ENCODE data around the gene THOP1.
A peak's percentile ranks its signal among the peaks of the same experiment; 100 is the strongest.
"Not testable (repeated sequence)": the region's sequence is repeated elsewhere in the genome, so short reads cannot be mapped to it uniquely, and the experiment has no call there.

THOP1 gene

GRCh38 chr19:2817237-2817829 lies 32.0 kb downstream of the THOP1 start:
- DNase-seq (ENCODE audit: low read depth in 2 of 2), result not testable (repeated sequence)

GRCh38 chr19:2819540-2820111 lies 34.3 kb downstream of the THOP1 start, which contains the start of gene ZNF554:
Gene ZNF554, plus strand, starts transcription at chr19:2819868. Its CDS starts 204 bp downstream, at chr19:2820072.
- peak; percentile 99 for DNase-seq (ENCODE audit: low read depth in 2 of 2)

- no peak for DNase-seq (ENCODE audit: low read depth in 2 of 2)
Measured at GRCh38 chr19:2820112-2820702, 34.9 kb downstream of the THOP1 start.

GRCh38 chr19:2822846-2823245 lies 37.5 kb downstream of the THOP1 start:
- DNase-seq (ENCODE audit: low read depth in 2 of 2), result no peak

GRCh38 chr19:2823646-2824045 lies 38.3 kb downstream of the THOP1 start:
- no peak for DNase-seq (ENCODE audit: low read depth in 2 of 2)

- no peak for DNase-seq (ENCODE audit: low read depth in 2 of 2)
Measured at GRCh38 chr19:2824129-2824528, 38.8 kb downstream of the THOP1 start.

- no peak for DNase-seq (ENCODE audit: low read depth in 2 of 2)
Measured at GRCh38 chr19:2827022-2827421, 41.7 kb downstream of the THOP1 start.

GRCh38 chr19:2827840-2828489 lies 42.7 kb downstream of the THOP1 start:
- DNase-seq (ENCODE audit: low read depth in 2 of 2), result no peak

- DNase-seq (ENCODE audit: low read depth in 2 of 2), result no peak
Measured at GRCh38 chr19:2834294-2834871, 49.1 kb downstream of the THOP1 start.

- no peak for DNase-seq (ENCODE audit: low read depth in 2 of 2)
Measured at GRCh38 chr19:2837430-2837829, 52.1 kb downstream of the THOP1 start.

- DNase-seq (ENCODE audit: low read depth in 2 of 2), result peak; percentile 95 to 99
Measured at GRCh38 chr19:2840794-2841791, 55.8 kb downstream of the THOP1 start, which contains the start of gene ZNF555. Gene ZNF555, plus strand, starts transcription at chr19:2841475. Its CDS starts 98 bp downstream, at chr19:2841573.

- DNase-seq (ENCODE audit: low read depth in 2 of 2), result no peak
Measured at GRCh38 chr19:2841855-2842574, 56.7 kb downstream of the THOP1 start.

- no peak for DNase-seq (ENCODE audit: low read depth in 2 of 2)
Measured at GRCh38 chr19:2845107-2845506, 59.8 kb downstream of the THOP1 start.

GRCh38 chr19:2846180-2846894 lies 61.0 kb downstream of the THOP1 start:
- no peak for DNase-seq (ENCODE audit: low read depth in 2 of 2)

GRCh38 chr19:2847507-2847906 lies 62.2 kb downstream of the THOP1 start:
- no peak for DNase-seq (ENCODE audit: low read depth in 2 of 2)

- no peak for DNase-seq (ENCODE audit: low read depth in 2 of 2)
Measured at GRCh38 chr19:2848616-2849015, 63.3 kb downstream of the THOP1 start.

- no peak for DNase-seq (ENCODE audit: low read depth in 2 of 2)
Measured at GRCh38 chr19:2850256-2850925, 65.1 kb downstream of the THOP1 start.

- no peak for DNase-seq (ENCODE audit: low read depth in 2 of 2)
Measured at GRCh38 chr19:2852598-2852997, 67.3 kb downstream of the THOP1 start.

GRCh38 chr19:2853015-2853606 lies 67.8 kb downstream of the THOP1 start:
- DNase-seq (ENCODE audit: low read depth in 2 of 2), result no peak
